IMR-90 (cell line): ENCODE measurements around the gene PLEKHG7. TPM values are rescaled to one million over a fixed set of nuclear protein-coding genes. Genes with fewer than 3 reads are reported as not detected.

Experiments used
- ATAC-seq: fragments of 200-7000 bp; cut with Tn5 transposase; 2 replicates; pipeline ENCODE4 v1.9.1; 2020; ENCODE audit warnings: low read depth, mild to moderate bottlenecking, moderate library complexity
- BruUV-seq: library from RNA; stranded (reverse); fragments of 400-500 nt; replicated peaks from 2 replicates; lab custom pipeline; 2021; lab: Mats Ljungman, UMichigan
- CTCF ChIA-PET: fragments of 300-600 bp; formaldehyde crosslinking; extraction: SDS; loops from one replicate; lab custom pipeline; 2021; ENCODE audit warnings: antibody characterized with exemption; lab: Yijun Ruan, JAX
- POLR2A ChIA-PET: fragments of 300-600 bp; sonication (Branson Sonifier 250); formaldehyde crosslinking; loops from one replicate; lab custom pipeline; 2022; ENCODE audit warnings: antibody characterized with exemption; ENCODE audit not compliant: unreplicated experiment; lab: Charles Lee
- DNase-seq: peaks from one replicate; pipeline ENCODE4 v3.0.0; 2013
- H2AFZ ChIP-seq: replicated peaks from 2 replicates; pipeline ENCODE3; 2013; ENCODE audit warnings: low read length, mild to moderate bottlenecking; ENCODE audit not compliant: poor library complexity
- H2AK5ac ChIP-seq: 2 replicates; pipeline ENCODE4 v1.6.1; 2013; ENCODE audit warnings: low read depth, low read length, inconsistent platforms
- H2AK9ac ChIP-seq: replicated peaks from 2 replicates; pipeline ENCODE3; 2013; ENCODE audit warnings: mild to moderate bottlenecking, low read depth, low read length, moderate library complexity; ENCODE audit not compliant: poor library complexity
- H2BK120ac ChIP-seq: 2 replicates; pipeline ENCODE4 v1.6.1; 2013; ENCODE audit warnings: low read depth, low read length, inconsistent platforms
- H2BK15ac ChIP-seq: 3 replicates; pipeline ENCODE4 v1.6.1; 2013; ENCODE audit warnings: low read depth, low read length, inconsistent platforms
- H2BK20ac ChIP-seq: 2 replicates; pipeline ENCODE4 v1.6.1; 2013; ENCODE audit warnings: low read depth, mild to moderate bottlenecking, inconsistent platforms, low read length, moderate library complexity
- H2BK5ac ChIP-seq: 2 replicates; pipeline ENCODE4 v1.6.1; 2013; ENCODE audit warnings: mild to moderate bottlenecking, low read depth, low read length, inconsistent platforms; ENCODE audit not compliant: poor library complexity, severe bottlenecking
- H3K14ac ChIP-seq: replicated peaks from 2 replicates; pipeline ENCODE4 v1.6.1; 2013; ENCODE audit warnings: low read depth, low read length, inconsistent platforms
- H3K18ac ChIP-seq: 2 replicates; pipeline ENCODE4 v1.6.1; 2013; ENCODE audit warnings: low read depth, low read length, control low read depth
- H3K23ac ChIP-seq: 2 replicates; pipeline ENCODE4 v1.6.1; 2013; ENCODE audit warnings: low read depth, low read length, inconsistent platforms
- H3K27ac ChIP-seq: 2 replicates; pipeline ENCODE4 v1.5.1; 2013; ENCODE audit warnings: mild to moderate bottlenecking, control low read depth, low read length; ENCODE audit not compliant: insufficient read depth
- H3K27me3 ChIP-seq: 2 replicates; pipeline ENCODE4 v1.6.1; 2013; ENCODE audit warnings: low read length; ENCODE audit not compliant: control insufficient read depth, insufficient read depth
- H3K36me3 ChIP-seq: 2 replicates; pipeline ENCODE4 v1.6.1; 2013; ENCODE audit warnings: low read length, mixed read lengths; ENCODE audit not compliant: control insufficient read depth, insufficient read depth
- H3K4ac ChIP-seq: 2 replicates; pipeline ENCODE4 v1.6.1; 2013; ENCODE audit warnings: low read depth, low read length, inconsistent platforms
- H3K4me1 ChIP-seq: 2 replicates; pipeline ENCODE4 v1.6.1; 2013; ENCODE audit warnings: low read length, mixed read lengths; ENCODE audit not compliant: control insufficient read depth, insufficient read depth
- H3K4me2 ChIP-seq: 2 replicates; pipeline ENCODE4 v1.6.1; 2013; ENCODE audit warnings: low read depth, mild to moderate bottlenecking, control low read depth, low read length, moderate library complexity
- H3K4me3 ChIP-seq: 2 replicates; pipeline ENCODE4 v1.5.1; 2013; ENCODE audit warnings: low read depth, mild to moderate bottlenecking, control low read depth, low read length, moderate library complexity; ENCODE audit not compliant: insufficient read depth
- H3K56ac ChIP-seq: 2 replicates; pipeline ENCODE4 v1.6.1; 2013; ENCODE audit warnings: low read length, inconsistent platforms; ENCODE audit not compliant: insufficient read depth; ENCODE audit errors: extremely low read depth
- H3K79me1 ChIP-seq, 2 experiments: 2 replicates each; pipeline ENCODE4 v1.6.1; 2013; ENCODE audit warnings: low read length in 2 of 2, inconsistent platforms in 1 of 2, low read depth in 1 of 2
- H3K9ac ChIP-seq: 2 replicates; pipeline ENCODE4 v1.6.1; 2013; ENCODE audit warnings: low read depth, low read length, control low read depth
- H3K9me1 ChIP-seq: 2 replicates; pipeline ENCODE4 v1.6.1; 2013; ENCODE audit warnings: low read length, inconsistent platforms; ENCODE audit not compliant: insufficient read depth
- H3K9me3 ChIP-seq: 2 replicates; pipeline ENCODE4 v1.6.1; 2013; ENCODE audit warnings: low read length; ENCODE audit not compliant: control insufficient read depth, insufficient read depth
- H4K20me1 ChIP-seq: 2 replicates; pipeline ENCODE4 v1.6.1; 2013; ENCODE audit warnings: low read length, inconsistent platforms; ENCODE audit not compliant: insufficient read depth
- H4K5ac ChIP-seq: 2 replicates; pipeline ENCODE4 v1.6.1; 2013; ENCODE audit warnings: mild to moderate bottlenecking, low read depth, low read length, control low read depth
- H4K8ac ChIP-seq, 2 experiments: 2 replicates each; pipeline ENCODE4 v1.6.1; 2013; ENCODE audit warnings: low read depth in 2 of 2, low read length in 2 of 2, control low read depth in 1 of 2, inconsistent platforms in 1 of 2
- H4K91ac ChIP-seq: 2 replicates; pipeline ENCODE4 v1.6.1; 2013; ENCODE audit warnings: low read depth, low read length, inconsistent platforms; ENCODE audit not compliant: insufficient read depth
- MAFK ChIP-seq: IDR thresholded peaks from 2 replicates; pipeline ENCODE4 v1.6.1; 2012; ENCODE audit warnings: low read depth, low read length, improper control_type of control experiment
- MAZ ChIP-seq: IDR thresholded peaks from 2 replicates; pipeline ENCODE4 v1.6.1; 2012; ENCODE audit warnings: low read depth, mild to moderate bottlenecking, low read length, improper control_type of control experiment, moderate library complexity, borderline replicate concordance
- NFE2L2 ChIP-seq: fragments of 150-350 bp; IDR thresholded peaks from 2 replicates; pipeline ENCODE4 v1.6.1; 2016; ENCODE audit warnings: low read depth, mild to moderate bottlenecking, low read length
- POLR2A ChIP-seq: IDR thresholded peaks from 2 replicates; pipeline ENCODE4 v1.6.1; 2012; ENCODE audit warnings: mild to moderate bottlenecking, low read depth, low read length
- WGBS, 2 experiments: methylation state at CpG; one replicate each; pipeline versions ENCODE4 v1.1.5 to v1.1.7; 2013; ENCODE audit warnings: missing lambda C conversion rate in 2 of 2; ENCODE audit not compliant: insufficient read length in 1 of 2; ENCODE audit errors: extremely low coverage in 2 of 2; 5-methylcytosine and 5-hydroxymethylcytosine counted together
- dilution Hi-C: fragments of 300-500 bp; cut with HindIII; formaldehyde crosslinking; loops from one replicate; pipeline ENCODE4 v1.14.3; 2018; ENCODE audit warnings: low sequenced_read_pairs; ENCODE audit not compliant: unreplicated experiment
- in situ Hi-C: fragments of 300-500 bp; cut with MboI; formaldehyde crosslinking; loops from 3 replicates; pipeline ENCODE4 v1.14.3; 2019; ENCODE audit warnings: low sequenced_read_pairs, inconsistent platforms, mixed read lengths
- intact Hi-C: fragments of 100-400 bp; cut with micrococcal nuclease; formaldehyde crosslinking; loops from 2 replicates; pipeline ENCODE4 v1.10.0; 2022
- polyA plus RNA-seq, 3 experiments: library from polyadenylated mRNA; depleted of rRNA; stranded (reverse); fragments of >200 nt; gene quantifications; 2 replicates each; pipeline ENCODE4 v1.2.3, GENCODE V29; 2012; ENCODE audit warnings: low replicate concordance in 1 of 3
- total RNA-seq: library from RNA; depleted of rRNA; stranded (reverse); fragments of >200 nt; gene quantifications from 2 replicates; pipeline ENCODE4 v1.2.3, GENCODE V29; 2012

Gene PLEKHG7
- total and polyA plus RNA-seq, 2 of the 4 experiments (the other 2 are of a cell fraction): not detected

- Histone ChIP-seq H3K18ac (no peak overlapping the region), H3K23ac (no peak overlapping the region), H3K27me3 (no peaks in the 10 kb centered on the region), H3K27ac (no peak overlapping the region), H2AK5ac (no peak overlapping the region), H3K9me3 (no peaks in the 10 kb centered on the region), H4K8ac (no peak overlapping the region), H3K79me1 (peaks cover 5 to 8% of the 10 kb centered on the region in 2 experiments; a peak in 1 of 4 replicates), H2BK5ac (no peak overlapping the region), H2BK15ac (no peak overlapping the region), H2AFZ (no peak overlapping the region), H4K5ac (no peak overlapping the region), H3K4me2 (no peak overlapping the region), H2BK20ac (no peak overlapping the region), H3K4me1 (no peaks in the 10 kb centered on the region), H4K20me1 (no peaks in the 10 kb centered on the region), H3K56ac (no peak overlapping the region), H3K36me3 (peaks cover 6% of the 10 kb centered on the region), H3K9me1 (no peaks in the 10 kb centered on the region), H3K9ac (no peak overlapping the region), H3K4ac (no peak overlapping the region), H4K91ac (no peak overlapping the region), H3K4me3 (no peak overlapping the region), H3K14ac (no peak overlapping the region), H2AK9ac (no peak overlapping the region), H2BK120ac (no peak overlapping the region)
- ChIA-PET POLR2A (no interaction called here), CTCF (interaction anchor here (0.5 kb wide), 1 partner anchor 236 kb away, joined by 4 read pairs; no protein-coding TSS in a partner anchor)
- TF ChIP-seq MAZ (no peak), POLR2A (no peak), MAFK (no peak), NFE2L2 (no peak)
- dilution Hi-C loops: no loop called here
- BruUV-seq: no TSS peak
- no peak for ATAC-seq
- DNase-seq: no peak
- in situ Hi-C loops: no loop called here
- no CpG with 5 or more reads among the region's 3 CpGs for WGBS, 2 experiments
- intact Hi-C loops: no loop called here
Measured at GRCh38 chr12:92802906-92803305, 100.1 kb downstream of the PLEKHG7 start.
